Psoas muscle (tissue), 8 donors: ENCODE data around the gene PITPNB. TPM values are rescaled to one million over a fixed set of nuclear protein-coding genes. Genes with fewer than 3 reads are reported as not detected.
A peak's percentile ranks its signal among the peaks of the same experiment; 100 is the strongest.

Experiments
- ATAC-seq, 4 donors: fragments of 200-7000 bp; cut with Tn5 transposase; one replicate each; pipeline ENCODE4 v1.9.1; 2020; ENCODE audit warnings: moderate library complexity in 3 of 4, mild to moderate bottlenecking in 2 of 4
- DNase-seq, 2 donors: peaks; one replicate each; pipeline ENCODE4 v3.0.0-alpha.2; 2020
- H3K27ac ChIP-seq: fragments of 200-600 bp; one replicate; pipeline ENCODE4 v1.8.0; 2022
- H3K27me3 ChIP-seq, 3 donors: fragments of 200-600 bp in 1 of 3; one replicate each; pipeline versions ENCODE4 v1.6.1 to v1.8.0; 2013 to 2022; ENCODE audit warnings: low read length in 2 of 3, mild to moderate bottlenecking in 2 of 3, moderate library complexity in 1 of 3; ENCODE audit not compliant: insufficient read depth in 3 of 3
- H3K36me3 ChIP-seq, 2 donors: fragments of 200-600 bp in 1 of 2; one replicate each; pipeline versions ENCODE4 v1.6.1 to v1.8.0; 2013 to 2022; ENCODE audit warnings: low read depth in 1 of 2, mild to moderate bottlenecking in 1 of 2, moderate library complexity in 1 of 2; ENCODE audit not compliant: insufficient read depth in 1 of 2
- H3K4me1 ChIP-seq: fragments of 200-600 bp; one replicate; pipeline ENCODE4 v1.8.0; 2022
- H3K4me3 ChIP-seq: fragments of 200-600 bp; one replicate; pipeline ENCODE4 v1.8.0; 2022; ENCODE audit warnings: mild to moderate bottlenecking
- H3K9me3 ChIP-seq: fragments of 200-600 bp; one replicate; pipeline ENCODE4 v1.8.0; 2022
- CTCF ChIP-seq: fragments of 200-600 bp; IDR thresholded peaks from one replicate; pipeline ENCODE4 v1.8.0; 2022; ENCODE audit warnings: antibody characterized with exemption
- WGBS, 3 donors: extraction: QIAGEN DNeasy Blood & Tissue Kit; methylation state at CpG; one replicate each; pipeline versions ENCODE4 v1.1.6 to v1.1.7; 2013; 5-methylcytosine and 5-hydroxymethylcytosine counted together
- intact Hi-C, 2 donors: fragments of 100-400 bp; cut with DNase I; formaldehyde crosslinking; loops; one replicate each; pipeline versions ENCODE4 v1.11.0 to v1.14.2; 2022
- polyA plus RNA-seq, 3 donors: library from polyadenylated mRNA; stranded (reverse); fragments of 200-250 nt; gene quantifications; one replicate each; pipeline ENCODE4 v1.2.3, GENCODE V29; 2013
- total RNA-seq, 4 donors: library from RNA; stranded (reverse); fragmentation: NEBNext Ultra II Directional in 2 of 4; extraction: Animal tissue kit (Norgen Biotek cat#: 25700) in 2 of 4; gene quantifications; one replicate each; pipeline versions ENCODE4 v1.2.1 to v1.2.4, GENCODE V29; 2021 to 2023
- donor health status: healthy with polysubstance abuse.
- donor health status: DM: no; HTN: no; CAD: no; lungs with moderate emphysema.
- donor health status: Bipolar disorder and iron deficiency.
- donor health status: healthy.
- donor health status: DM: yes; HTN: yes; CAD: no.
- donor health status: DM: no; HTN: no; CAD: no.
- donor health status: DM: no; HTN: no; CAD: no.
- donor health status: DM: yes; HTN: yes; CAD: no.

Gene PITPNB
- total and polyA plus RNA-seq, 7 donors: 14.8 to 54.5 (median 29.9) TPM

- peak overlapping the region; percentile 71 for H3K27ac ChIP-seq
- H3K4me1 ChIP-seq: peaks cover 33% of the 10 kb centered on the region
- intact Hi-C loops: no loop called here
- peaks cover 13 to 22% of the 10 kb centered on the region in 2 donors for H3K36me3 ChIP-seq
- H3K9me3 ChIP-seq: no peaks in the 10 kb centered on the region
- WGBS, 3 donors: 35 to 44% (median 37%) methylated on average over 4 of the region's 4 CpGs
- peak; percentile 31 to 64 (median 47) for ATAC-seq
- DNase-seq: no peak
- no peak overlapping the region for H3K4me3 ChIP-seq
- TF ChIP-seq CTCF: no peak
- no peaks in the 10 kb centered on the region for H3K27me3 ChIP-seq
Measured at GRCh38 chr22:27867085-27867952, 51.7 kb downstream of the PITPNB start.

- peaks cover 33% of the 10 kb centered on the region for H3K4me1 ChIP-seq
- TF ChIP-seq CTCF: no peak
- intact Hi-C loops: no loop called here
- no peaks in the 10 kb centered on the region for H3K27me3 ChIP-seq
- peaks cover 8 to 20% of the 10 kb centered on the region in 2 donors for H3K36me3 ChIP-seq
- no peaks in the 10 kb centered on the region for H3K9me3 ChIP-seq
- peak overlapping the region; percentile 23 for H3K4me3 ChIP-seq
- peak in 1 of 2 donors; percentile 44 for DNase-seq
- WGBS, 3 donors: 33 to 57% (median 33%) methylated on average over 7 of the region's 7 CpGs
- peak overlapping the region; percentile 71 for H3K27ac ChIP-seq
- ATAC-seq: peak; percentile 63 to 88 (median 79)
Measured at GRCh38 chr22:27866135-27867084, 52.6 kb downstream of the PITPNB start.

GRCh38 chr22:27865496-27865895 lies 53.6 kb downstream of the PITPNB start:
- peaks cover 33% of the 10 kb centered on the region for H3K4me1 ChIP-seq
- DNase-seq: no peak
- peak overlapping the region; percentile 71 for H3K27ac ChIP-seq
- no peaks in the 10 kb centered on the region for H3K27me3 ChIP-seq
- ATAC-seq: peak in 1 of 4 donors; percentile 21
- TF ChIP-seq CTCF: no peak
- intact Hi-C loops: no loop called here
- 88 to 94% (median 89%) methylated on average over 6 of the region's 6 CpGs for WGBS, 3 donors
- H3K9me3 ChIP-seq: no peaks in the 10 kb centered on the region
- no peak overlapping the region for H3K4me3 ChIP-seq
- H3K36me3 ChIP-seq: peaks cover 4 to 16% of the 10 kb centered on the region in 2 donors

GRCh38 chr22:27863556-27863955 lies 55.5 kb downstream of the PITPNB start:
- intact Hi-C loops: no loop called here
- no peaks in the 10 kb centered on the region for H3K9me3 ChIP-seq
- no peak overlapping the region for H3K27ac ChIP-seq
- DNase-seq (no peak), ATAC-seq (no peak)
- TF ChIP-seq CTCF: no peak
- no peak overlapping the region for H3K4me3 ChIP-seq
- H3K27me3 ChIP-seq: no peaks in the 10 kb centered on the region
- WGBS, 3 donors: 84 to 91% (median 87%) methylated on average over 2 of the region's 2 CpGs
- peaks cover 46% of the 10 kb centered on the region for H3K4me1 ChIP-seq
- H3K36me3 ChIP-seq: peaks cover 0 to 29% of the 10 kb centered on the region in 2 donors
